A549 (cell line): ENCODE data around the gene SHC3. TPM values are rescaled to one million over a fixed set of nuclear protein-coding genes. Genes with fewer than 3 reads are reported as not detected.

ENCODE experiments used
- ATAC-seq, 2 experiments: fragments of 200-7000 bp in 1 of 2; fragments of >200 bp in 1 of 2; cut with Nextera tagmentation in 1 of 2; cut with Tn5 transposase in 1 of 2; 3 replicates each; pipeline versions ENCODE4 v1.8.0 to v1.9.1; 2018 to 2020; ENCODE audit warnings: mild to moderate bottlenecking in 1 of 2, moderate library complexity in 1 of 2
- CTCF ChIA-PET: fragments of 300-600 bp; sonication (Branson Sonifier 250); formaldehyde crosslinking; extraction: SDS; loops from one replicate; lab custom pipeline; 2021; ENCODE audit warnings: antibody characterized with exemption, inconsistent platforms; lab: Yijun Ruan, JAX
- POLR2A ChIA-PET: fragments of 350-600 bp; formaldehyde crosslinking; extraction: SDS; loops from one replicate; lab custom pipeline; 2021; ENCODE audit warnings: antibody characterized with exemption, inconsistent platforms; lab: Yijun Ruan, JAX
- DNase-seq, 2 experiments: peaks; one replicate each; pipeline versions ENCODE4 v3.0.0 to v3.0.0-alpha.2; 2011 to 2016; ENCODE audit warnings: low read depth in 1 of 2, low spot score in 1 of 2
- FAIRE-seq: peaks from 2 replicates; lab custom pipeline; 2011; peaks lifted over from hg19 to GRCh38; lab: Jason Lieb, UNC
- H3K27ac ChIP-seq, 2 experiments: fragments of >200 bp; sonication (Bioruptor Twin); formaldehyde crosslinking; 3 replicates each; pipeline ENCODE4 v1.5.1; 2016 to 2017
- H3K4me1 ChIP-seq: fragments of >200 bp; sonication (Bioruptor Twin); formaldehyde crosslinking; 3 replicates; pipeline ENCODE4 v1.6.1; 2016
- H3K4me2 ChIP-seq: fragments of >200 bp; sonication (Bioruptor Twin); formaldehyde crosslinking; 3 replicates; pipeline ENCODE4 v1.6.1; 2016
- H3K4me3 ChIP-seq: fragments of >200 bp; sonication (Bioruptor Twin); formaldehyde crosslinking; 3 replicates; pipeline ENCODE4 v1.5.1; 2016
- H3K9me3 ChIP-seq: fragments of >200 bp; sonication (Bioruptor Twin); formaldehyde crosslinking; 3 replicates; pipeline ENCODE4 v1.6.1; 2016
- BCL3 ChIP-seq: fragments of >200 bp; sonication (Bioruptor Twin); formaldehyde crosslinking; IDR thresholded peaks from 3 replicates; pipeline ENCODE4 v1.6.1; 2016
- CBX2 ChIP-seq: fragments of 200-600 bp; sonication (generic); IDR thresholded peaks from 2 replicates; pipeline ENCODE4 v1.6.1; 2016; ENCODE audit warnings: low read depth, mild to moderate bottlenecking, borderline replicate concordance
- CTCF ChIP-seq: fragments of >200 bp; sonication (Bioruptor Twin); formaldehyde crosslinking; IDR thresholded peaks from 3 replicates; pipeline ENCODE4 v1.5.1; 2016
- E2F6 ChIP-seq: IDR thresholded peaks from 2 replicates; pipeline ENCODE4 v1.6.1; 2012; ENCODE audit warnings: low read depth, borderline replicate concordance
- HMGXB4 ChIP-seq: fragments of 250-450 bp; sonication (Bioruptor Pico); IDR thresholded peaks from 2 replicates; pipeline ENCODE4 v1.5.0; 2021; ENCODE audit warnings: mild to moderate bottlenecking, moderate library complexity, borderline replicate concordance
- HOXA7 ChIP-seq: fragments of 250-450 bp; sonication (Bioruptor Pico); IDR thresholded peaks from 2 replicates; pipeline ENCODE4 v1.5.0; 2020; ENCODE audit warnings: mild to moderate bottlenecking, moderate library complexity
- HOXB5 ChIP-seq: fragments of 250-450 bp; sonication (Bioruptor Pico); IDR thresholded peaks from 2 replicates; pipeline ENCODE4 v1.5.0; 2020; ENCODE audit warnings: mild to moderate bottlenecking, moderate library complexity
- JUNB ChIP-seq: fragments of >200 bp; sonication (Bioruptor Twin); formaldehyde crosslinking; IDR thresholded peaks from 2 replicates; pipeline ENCODE4 v1.6.1; 2016
- MYC ChIP-seq: IDR thresholded peaks from 2 replicates; pipeline ENCODE4 v1.6.1; 2012; ENCODE audit warnings: mild to moderate bottlenecking, inconsistent platforms, low read length, improper control_type of control experiment, borderline replicate concordance
- NFE2L2 ChIP-seq: fragments of 150-350 bp; conservative IDR thresholded peaks from 2 replicates; pipeline ENCODE4 v1.6.1; 2014; ENCODE audit warnings: low read length
- NPAS2 ChIP-seq: fragments of 250-450 bp; sonication (Bioruptor Pico); IDR thresholded peaks from 2 replicates; pipeline ENCODE4 v1.8.0; 2022; ENCODE audit warnings: mild to moderate bottlenecking, moderate library complexity, borderline replicate concordance
- PBX3 ChIP-seq: IDR thresholded peaks from 2 replicates; pipeline ENCODE4 v1.6.1; 2012
- USF2 ChIP-seq: fragments of 450-650 bp; IDR thresholded peaks from 2 replicates; pipeline ENCODE4 v1.6.1; 2014; ENCODE audit warnings: antibody characterized with exemption
- ZSCAN20 ChIP-seq: fragments of 250-450 bp; sonication (Bioruptor Pico); IDR thresholded peaks from 2 replicates; pipeline ENCODE4 v1.8.0; 2022; ENCODE audit warnings: mild to moderate bottlenecking, moderate library complexity
- WGBS: methylation state at CpG from one replicate; pipeline ENCODE4 v1.1.6; 2017; ENCODE audit errors: missing lambda C conversion rate; 5-methylcytosine and 5-hydroxymethylcytosine counted together
- polyA minus RNA-seq: library from RNA; depleted of rRNA, polyadenylated mRNA; stranded (reverse); fragments of >200 nt; gene quantifications from 2 replicates; pipeline ENCODE4 v1.2.3, GENCODE V29; 2011; rRNA and poly(A)+ RNA removed
- polyA plus RNA-seq, 4 experiments: library from polyadenylated mRNA; depleted of rRNA in 3 of 4; stranded (reverse); fragments of >200 nt; fragmentation: RNase III in 1 of 4; extraction: RNeasy Plus Mini Kit Qiagen cat#74134 plus additional on column Dnase treatment in 1 of 4; gene quantifications; 2 replicates in 3 of 4; 3 replicates in 1 of 4; pipeline ENCODE4 v1.2.3, GENCODE V29; 2011 to 2017

SHC3 gene
- polyA plus RNA-seq (2011; rRNA removed) (0.08 and 0.09 TPM in 2 replicates), polyA plus RNA-seq (2017; fragmentation: RNase III; extraction: RNeasy Plus Mini Kit Qiagen cat#74134 plus additional on column Dnase treatment) (0.37 to 0.88 TPM (median 0.54 TPM) in 3 replicates), polyA minus RNA-seq (0.15 and 0.41 TPM in 2 replicates)
- polyA plus RNA-seq (2012; cell fraction: cytosol; rRNA removed): 0.01 and 0.03 TPM in 2 replicates
- polyA plus RNA-seq (2012; cell fraction: nucleus; rRNA removed): 0.06 and 0.07 TPM in 2 replicates

GRCh38 chr9:89177944-89178829 lies at the start of gene SHC3:
SHC3 (minus strand) TSS chr9:89178818; CDS start chr9:89178460, 358 bp downstream.
- no peak for FAIRE-seq
- POLR2A ChIA-PET: no interaction called here
- Histone ChIP-seq H3K9me3 (no peaks in the 10 kb centered on the region), H3K27ac (peak within 1 kb of the TSS; percentile 74 to 86; a peak in 5 of 6 replicates), H3K4me2 (peak within 1 kb of the TSS; percentile 86), H3K4me3 (peak within 1 kb of the TSS; percentile 47), H3K4me1 (peaks cover 20% of the 10 kb centered on the region; the same call in 2 of the 3 replicates)
- CTCF ChIA-PET: interaction anchor here (1.4 kb wide), 1 partner anchor 57 kb away, joined by 3 read pairs; no protein-coding TSS in a partner anchor
- peak in 1 of 2 experiments; percentile 7; a peak in 2 of 6 replicates for ATAC-seq
- TF ChIP-seq MYC: no peak
- no peak for DNase-seq
- 16% methylated on average over 41 of the region's 96 CpGs for WGBS

GRCh38 chr9:89225991-89226471 lies 47.4 kb upstream of the SHC3 start:
- 62% methylated on average over 4 of the region's 5 CpGs for WGBS
- no peak for FAIRE-seq
- Histone ChIP-seq H3K9me3 (peaks cover 2% of the 10 kb centered on the region; the same call in 1 of the 3 replicates), H3K4me3 (no peak overlapping the region), H3K4me1 (no peaks in the 10 kb centered on the region), H3K27ac (no peak overlapping the region), H3K4me2 (no peak overlapping the region)
- no peak for ATAC-seq
- TF ChIP-seq USF2 (no peak), CTCF (no peak), NFE2L2 (no peak), HOXB5 (CRISPR knock-in tag) (no peak), CBX2 (no peak), HMGXB4 (no peak), HOXA7 (CRISPR knock-in tag) (no peak), BCL3 (no peak), JUNB (no peak), E2F6 (no peak), ZSCAN20 (CRISPR knock-in tag) (no peak), NPAS2 (CRISPR knock-in tag) (no peak), PBX3 (no peak)
- ChIA-PET POLR2A (no interaction called here), CTCF (no interaction called here)
- no peak for DNase-seq
